HepG2 (cell line): ENCODE measurements around the gene GTPBP6. TPM values are rescaled to one million over a fixed set of nuclear protein-coding genes. Genes with fewer than 3 reads are reported as not detected.

Source experiments
- CBFB ChIP-seq: sonication (generic); formaldehyde crosslinking; IDR thresholded peaks from 2 replicates; pipeline ENCODE4 v1.4.0; 2020; ENCODE audit warnings: missing genetic modification reagents
- HHEX ChIP-seq: IDR thresholded peaks from 2 replicates; pipeline ENCODE4 v1.6.1; 2016; ENCODE audit warnings: control low read depth
- HOXA9 ChIP-seq: sonication (generic); formaldehyde crosslinking; IDR thresholded peaks from 2 replicates; pipeline ENCODE4 v1.8.1; 2022; ENCODE audit warnings: missing genetic modification reagents, mild to moderate bottlenecking, moderate library complexity, borderline replicate concordance
- MTF2 ChIP-seq: sonication (generic); formaldehyde crosslinking; IDR thresholded peaks from 2 replicates; pipeline ENCODE4 v1.5.0; 2020; ENCODE audit warnings: missing genetic modification reagents, borderline replicate concordance
- MXD4 ChIP-seq: IDR thresholded peaks from 2 replicates; pipeline ENCODE4 v1.6.1; 2016; ENCODE audit warnings: mild to moderate bottlenecking, missing biosample characterization, missing genetic modification reagents
- POLR2A ChIP-seq, 2 experiments: IDR thresholded peaks; 2 replicates each; pipeline ENCODE4 v1.6.1; 2011; ENCODE audit warnings: low read depth in 2 of 2, low read length in 2 of 2, mild to moderate bottlenecking in 1 of 2, moderate library complexity in 1 of 2; ENCODE audit not compliant: insufficient read depth in 1 of 2
- POLR2AphosphoS5 ChIP-seq: IDR thresholded peaks from 2 replicates; pipeline ENCODE4 v1.6.1; 2012; ENCODE audit warnings: low read depth, low read length
- SRSF9 ChIP-seq: fragments of 200-400 bp; formaldehyde crosslinking; IDR thresholded peaks from 2 replicates; pipeline ENCODE4 v1.6.1; 2018; ENCODE audit warnings: borderline replicate concordance, mild to moderate bottlenecking, low read depth, low read length; ENCODE audit not compliant: insufficient read depth, poor library complexity, severe bottlenecking
- ZFP62 ChIP-seq: sonication (generic); formaldehyde crosslinking; IDR thresholded peaks from 2 replicates; pipeline ENCODE4 v1.4.0; 2020; ENCODE audit warnings: missing genetic modification reagents
- ZNF12 ChIP-seq: sonication (generic); formaldehyde crosslinking; IDR thresholded peaks from 2 replicates; pipeline ENCODE4 v1.5.0; 2020; ENCODE audit warnings: missing genetic modification reagents
- ZNF205 ChIP-seq: IDR thresholded peaks from 2 replicates; pipeline ENCODE4 v1.6.1; 2018; ENCODE audit warnings: missing biosample characterization, missing genetic modification reagents
- ZNF275 ChIP-seq: sonication (generic); formaldehyde crosslinking; IDR thresholded peaks from 2 replicates; pipeline ENCODE4 v1.8.0; 2022; ENCODE audit warnings: missing genetic modification reagents, mild to moderate bottlenecking, inconsistent platforms, borderline replicate concordance
- ZNF34 ChIP-seq: sonication (generic); formaldehyde crosslinking; IDR thresholded peaks from 2 replicates; pipeline ENCODE4 v1.4.0; 2020; ENCODE audit warnings: mild to moderate bottlenecking, missing genetic modification reagents, borderline replicate concordance
- ZNF343 ChIP-seq: sonication (generic); formaldehyde crosslinking; IDR thresholded peaks from 2 replicates; pipeline ENCODE4 v1.4.0; 2020; ENCODE audit warnings: mild to moderate bottlenecking, missing genetic modification reagents
- ZNF556 ChIP-seq: sonication (generic); formaldehyde crosslinking; IDR thresholded peaks from 2 replicates; pipeline ENCODE4 v1.4.0; 2020; ENCODE audit warnings: mild to moderate bottlenecking, missing genetic modification reagents, borderline replicate concordance
- polyA plus RNA-seq, 8 experiments: library from polyadenylated mRNA; depleted of rRNA in 3 of 8; stranded (reverse) in 7 of 8; unstranded in 1 of 8; fragments of >200 nt; fragmentation: Illumina TruSeq in 4 of 8; extraction: Trizol in 4 of 8; gene quantifications; 2 replicates each; pipeline versions ENCODE4 v1.2.1 to v1.2.3, GENCODE V29; 2011 to 2016; ENCODE audit warnings: low read depth in 4 of 8, missing spikeins in 1 of 8, mixed read lengths in 1 of 8; ENCODE audit not compliant: insufficient read depth in 1 of 8
- total RNA-seq, 5 experiments: library from RNA; depleted of rRNA; stranded (reverse); fragments of >200 nt; fragmentation: Illumina TruSeq; extraction: Trizol; gene quantifications; 2 replicates each; pipeline ENCODE4 v1.2.3, GENCODE V29; 2016; ENCODE audit warnings: low read depth in 1 of 5
- TF ChIP-seq, protein P1 (sequence below): sonication (generic); formaldehyde crosslinking; IDR thresholded peaks from 2 replicates; pipeline ENCODE4 v1.8.1; 2022; ENCODE audit warnings: mild to moderate bottlenecking, missing genetic modification reagents
- TF ChIP-seq, protein P2 (sequence below): sonication (generic); formaldehyde crosslinking; IDR thresholded peaks from 2 replicates; pipeline ENCODE4 v1.4.0; 2020; ENCODE audit warnings: missing genetic modification reagents, borderline replicate concordance

GTPBP6 gene
- total and polyA plus RNA-seq, 2 of the 13 experiments (the other 11 are each of a cell fraction or from before 2014, with no cell fraction given) = 20.2 to 39.6 TPM

DNA sequence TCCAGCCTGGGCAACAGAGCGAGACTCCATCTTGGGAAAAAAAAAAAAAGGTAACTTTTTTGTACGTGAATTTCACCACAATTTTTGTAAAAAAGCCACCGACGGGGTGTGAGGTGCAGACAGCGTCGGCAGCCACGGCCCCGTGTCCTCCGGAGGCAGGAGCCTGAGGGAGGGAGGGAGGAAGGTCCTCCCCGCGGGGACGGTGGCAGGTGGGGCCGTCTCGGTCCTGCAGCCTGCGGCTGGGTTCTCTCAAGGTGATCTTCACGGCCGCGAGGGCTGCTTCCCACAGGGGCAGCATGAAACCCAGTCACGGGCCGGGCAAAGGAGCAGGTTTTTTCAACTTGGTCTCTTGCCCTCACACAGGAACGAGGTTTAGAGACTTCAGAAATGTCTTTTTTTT, 23.5 kb downstream of the GTPBP6 start (continued):
- TF ChIP-seq, protein P1, sequence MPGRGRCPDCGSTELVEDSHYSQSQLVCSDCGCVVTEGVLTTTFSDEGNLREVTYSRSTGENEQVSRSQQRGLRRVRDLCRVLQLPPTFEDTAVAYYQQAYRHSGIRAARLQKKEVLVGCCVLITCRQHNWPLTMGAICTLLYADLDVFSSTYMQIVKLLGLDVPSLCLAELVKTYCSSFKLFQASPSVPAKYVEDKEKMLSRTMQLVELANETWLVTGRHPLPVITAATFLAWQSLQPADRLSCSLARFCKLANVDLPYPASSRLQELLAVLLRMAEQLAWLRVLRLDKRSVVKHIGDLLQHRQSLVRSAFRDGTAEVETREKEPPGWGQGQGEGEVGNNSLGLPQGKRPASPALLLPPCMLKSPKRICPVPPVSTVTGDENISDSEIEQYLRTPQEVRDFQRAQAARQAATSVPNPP (CRISPR knock-in tag) = no peak
- TF ChIP-seq SRSF9 (no peak), MTF2 (no peak), POLR2A (IDR thresholded peaks at IDR 0.05; ENCODE audit: insufficient read depth in 1 of 2, low read depth in 2 of 2, low read length in 2 of 2) (0 out of 4 replicates have a peak, but pooled peaks of 1 of the 2 experiments have one; percentile 17), ZNF556 (CRISPR knock-in tag) (no peak), HHEX (CRISPR knock-in tag) (no peak), MXD4 (no peak), ZNF205 (CRISPR knock-in tag) (no peak), HOXA9 (no peak), ZFP62 (CRISPR knock-in tag) (no peak), POLR2AphosphoS5 (0 out of 2 replicates have a peak, but pooled peaks have one; percentile 28), CBFB (CRISPR knock-in tag) (no peak), ZNF34 (CRISPR knock-in tag) (no peak), ZNF275 (no peak), ZNF343 (CRISPR knock-in tag) (no peak), ZNF12 (CRISPR knock-in tag) (no peak)
- TF ChIP-seq, protein P2, sequence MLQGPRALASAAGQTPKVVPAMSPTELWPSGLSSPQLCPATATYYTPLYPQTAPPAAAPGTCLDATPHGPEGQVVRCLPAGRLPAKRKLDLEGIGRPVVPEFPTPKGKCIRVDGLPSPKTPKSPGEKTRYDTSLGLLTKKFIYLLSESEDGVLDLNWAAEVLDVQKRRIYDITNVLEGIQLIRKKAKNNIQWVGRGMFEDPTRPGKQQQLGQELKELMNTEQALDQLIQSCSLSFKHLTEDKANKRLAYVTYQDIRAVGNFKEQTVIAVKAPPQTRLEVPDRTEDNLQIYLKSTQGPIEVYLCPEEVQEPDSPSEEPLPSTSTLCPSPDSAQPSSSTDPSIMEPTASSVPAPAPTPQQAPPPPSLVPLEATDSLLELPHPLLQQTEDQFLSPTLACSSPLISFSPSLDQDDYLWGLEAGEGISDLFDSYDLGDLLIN (CRISPR knock-in tag) = no peak
